K562 (cell line): ENCODE results near the gene IP6K3. TPM values are rescaled to one million over a fixed set of nuclear protein-coding genes. Genes with fewer than 3 reads are reported as not detected.

Experiments used
- ATAC-seq: fragments of 200-7000 bp; cut with Tn5 transposase; 3 replicates; pipeline ENCODE4 v1.9.1; 2020; ENCODE audit warnings: moderate library complexity
- BruUV-seq: library from RNA; stranded (reverse); fragments of 400-500 nt; replicated peaks from 2 replicates; lab custom pipeline; 2021; lab: Mats Ljungman, UMichigan
- CTCF ChIA-PET: fragments of 300-600 bp; formaldehyde crosslinking; extraction: SDS; loops from one replicate; lab custom pipeline; 2021; ENCODE audit warnings: low intra/inter-chr PET ratio; lab: Yijun Ruan, JAX
- POLR2A ChIA-PET: fragments of 300-600, 350-650 bp; sonication (Branson Sonifier 250); formaldehyde crosslinking; extraction: SDS; loops from one replicate; lab custom pipeline; 2021; ENCODE audit warnings: antibody characterized with exemption, inconsistent platforms; lab: Yijun Ruan, JAX
- DNase-seq, 4 experiments: peaks; one replicate each; pipeline versions ENCODE4 v3.0.0 to v3.0.0-alpha.2; 2011 to 2018; ENCODE audit warnings: low spot score in 3 of 4, mixed read lengths in 3 of 4; ENCODE audit errors: extremely low read depth in 1 of 4
- FAIRE-seq: peaks from 2 replicates; lab custom pipeline; 2011; peaks lifted over from hg19 to GRCh38; lab: Jason Lieb, UNC
- H2AFZ ChIP-seq: 2 replicates; pipeline ENCODE4 v1.6.0; 2011; ENCODE audit warnings: low read depth, low read length, control low read depth, inconsistent platforms
- H3K27ac ChIP-seq: fragments of 200-600 bp; 3 replicates; pipeline ENCODE4 v1.8.0; 2011; ENCODE audit warnings: low read depth, mild to moderate bottlenecking, control low read depth, inconsistent platforms, low read length, moderate library complexity, mixed read lengths; ENCODE audit errors: extremely low read depth
- H3K27me3 ChIP-seq, 2 experiments: fragments of 300-600 bp in 1 of 2; 2 replicates in 1 of 2; 3 replicates in 1 of 2; pipeline versions ENCODE4 v1.6.0 to v1.8.0; 2011; ENCODE audit warnings: inconsistent platforms in 2 of 2, low read length in 2 of 2, mild to moderate bottlenecking in 1 of 2, mixed read lengths in 1 of 2, moderate library complexity in 1 of 2; ENCODE audit not compliant: control insufficient read depth in 2 of 2, insufficient read depth in 2 of 2
- H3K36me3 ChIP-seq: fragments of 300-600 bp; 3 replicates; pipeline ENCODE4 v1.8.0; 2011; ENCODE audit warnings: mild to moderate bottlenecking, low read length, inconsistent platforms; ENCODE audit not compliant: control insufficient read depth, insufficient read depth
- H3K4me1 ChIP-seq, 2 experiments: fragments of 200-600 bp in 1 of 2; replicated peaks in 1 of 2; 2 replicates in 1 of 2; 3 replicates in 1 of 2; pipeline versions ENCODE4 v1.5.1 to v1.8.0; 2011; ENCODE audit warnings: inconsistent platforms in 2 of 2, low read length in 2 of 2, mild to moderate bottlenecking in 1 of 2, mixed read lengths in 1 of 2, moderate library complexity in 1 of 2; ENCODE audit not compliant: control insufficient read depth in 2 of 2, insufficient read depth in 2 of 2
- H3K4me2 ChIP-seq: 2 replicates; pipeline ENCODE4 v1.6.1; 2011; ENCODE audit warnings: low read length, control low read depth, inconsistent platforms, mixed read lengths; ENCODE audit not compliant: insufficient read depth
- H3K4me3 ChIP-seq: fragments of 200-600 bp; sonication (generic), shearing (Covaris generic); 2 replicates; pipeline ENCODE4 v1.5.1; 2016; ENCODE audit warnings: control low read depth, inconsistent platforms
- H3K79me2 ChIP-seq: fragments of 200-600 bp; 3 replicates; pipeline ENCODE4 v1.8.0; 2011; ENCODE audit warnings: low read length, inconsistent platforms; ENCODE audit not compliant: control insufficient read depth, insufficient read depth
- H3K9ac ChIP-seq, 2 experiments: 2 replicates each; pipeline versions ENCODE4 v1.6.0 to v1.6.1; 2011; ENCODE audit warnings: low read depth in 2 of 2, low read length in 2 of 2, control low read depth in 1 of 2, inconsistent platforms in 1 of 2, mild to moderate bottlenecking in 1 of 2, mixed read lengths in 1 of 2; ENCODE audit not compliant: insufficient read depth in 1 of 2
- H3K9me1 ChIP-seq: one replicate; pipeline ENCODE4 v1.6.0; 2011; ENCODE audit warnings: inconsistent platforms, mild to moderate bottlenecking, low read length, moderate library complexity; ENCODE audit not compliant: control insufficient read depth, insufficient read depth
- H3K9me3 ChIP-seq: replicated peaks from 2 replicates; pipeline ENCODE4 v1.5.1; 2011; ENCODE audit warnings: low read depth, low read length, inconsistent platforms; ENCODE audit not compliant: control insufficient read depth, insufficient read depth
- H4K20me1 ChIP-seq: replicated peaks from 2 replicates; pipeline ENCODE4 v1.6.1; 2011; ENCODE audit warnings: low read length, inconsistent platforms, mixed read lengths; ENCODE audit not compliant: control insufficient read depth, insufficient read depth
- ARHGAP35 ChIP-seq: fragments of 450-650 bp; IDR thresholded peaks from 2 replicates; pipeline ENCODE4 v1.6.1; 2018; ENCODE audit not compliant: partially characterized antibody
- C11orf30 ChIP-seq: fragments of 450-650 bp; IDR thresholded peaks from 2 replicates; pipeline ENCODE4 v1.6.1; 2016; ENCODE audit warnings: low read depth, mild to moderate bottlenecking
- FOXA3 ChIP-seq, 2 experiments: fragments of 450-650 bp in 1 of 2; sonication (generic) in 1 of 2; formaldehyde crosslinking; IDR thresholded peaks in 1 of 2; conservative IDR thresholded peaks in 1 of 2; 2 replicates each; pipeline versions ENCODE4 v1.4.0 to v1.8.0; 2020 to 2022; ENCODE audit warnings: mild to moderate bottlenecking in 2 of 2, missing genetic modification reagents in 1 of 2
- SREBF2 ChIP-seq: sonication (generic); formaldehyde crosslinking; IDR thresholded peaks from 2 replicates; pipeline ENCODE4 v1.4.0; 2020; ENCODE audit warnings: mild to moderate bottlenecking, missing genetic modification reagents
- USF1 ChIP-seq: sonication (generic); formaldehyde crosslinking; IDR thresholded peaks from 2 replicates; pipeline ENCODE4 v1.9.0; 2022; ENCODE audit warnings: mild to moderate bottlenecking, missing genetic modification reagents
- WGBS: fragments of 100-300 bp; shearing (Covaris generic); methylation state at CpG from one replicate; pipeline ENCODE4 v1.1.6; 2016; ENCODE audit warnings: low coverage, mixed read lengths; ENCODE audit not compliant: insufficient coverage; ENCODE audit errors: missing lambda C conversion rate; 5-methylcytosine and 5-hydroxymethylcytosine counted together
- in situ Hi-C: fragments of 300-500 bp; cut with MboI; formaldehyde crosslinking; loops from 4 replicates; pipeline ENCODE4 v1.15.0; 2018; ENCODE audit warnings: inconsistent platforms, mixed read lengths
- intact Hi-C: fragments of 100-400 bp; cut with micrococcal nuclease; formaldehyde crosslinking; loops from 2 replicates; pipeline ENCODE4 v1.14.2; 2022
- polyA plus RNA-seq, 8 experiments: library from polyadenylated mRNA; depleted of rRNA in 4 of 8; stranded (reverse) in 5 of 8; unstranded in 3 of 8; fragments of >200 nt; fragmentation: Nextera tagmentation in 2 of 8; fragmentation: Illumina TruSeq in 1 of 8; extraction: Ambion mirVana in 2 of 8; extraction: Trizol in 1 of 8; gene quantifications; 2 replicates each; pipeline versions ENCODE4 v1.2.1 to v1.2.3, GENCODE V29; 2011 to 2014; ENCODE audit warnings: inconsistent platforms in 1 of 8, missing spikeins in 1 of 8
- total RNA-seq, 7 experiments: library from RNA; depleted of rRNA in 6 of 7; stranded (reverse); fragments of >200 nt in 6 of 7; fragmentation: Illumina TruSeq in 2 of 7; extraction: Trizol in 2 of 7; gene quantifications; 2 replicates each; pipeline versions ENCODE4 v1.2.1 to v1.2.3, GENCODE V29; 2011 to 2021; ENCODE audit warnings: low replicate concordance in 1 of 7
- TF ChIP-seq, protein P1 (sequence below), 2 experiments: fragments of 450-650 bp in 1 of 2; sonication (generic) in 1 of 2; formaldehyde crosslinking; conservative IDR thresholded peaks; 2 replicates each; pipeline versions ENCODE4 v1.4.0 to v1.8.1; 2020 to 2022; ENCODE audit warnings: mild to moderate bottlenecking in 1 of 2, missing genetic modification reagents in 1 of 2

Gene IP6K3
- total and polyA plus RNA-seq, 9 of the 15 experiments (the other 6 are each of a cell fraction or from before 2014, with no cell fraction given): not detected

DNA sequence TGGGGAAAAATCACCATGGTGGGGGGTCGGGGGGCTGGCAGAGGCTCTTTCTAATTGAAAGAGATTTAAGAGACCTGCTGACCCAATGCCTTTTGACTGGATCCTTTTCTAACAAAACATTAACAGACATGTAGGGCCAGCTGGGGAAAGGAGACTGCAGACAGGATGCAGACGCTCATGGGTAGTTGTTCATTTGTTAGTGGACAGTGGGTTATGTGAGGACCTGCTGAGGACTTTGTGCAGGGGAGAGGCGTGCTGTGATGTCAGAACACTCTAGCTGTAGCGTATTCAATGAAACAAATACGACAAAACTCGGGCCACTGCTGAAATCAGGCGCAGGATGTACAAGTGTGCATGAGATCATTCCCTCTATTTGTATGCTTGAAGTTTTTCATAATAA lies 1.2 kb downstream of the IP6K3 start:
- Histone ChIP-seq H3K79me2 (no peaks in the 10 kb centered on the region), H3K4me3 (no peak overlapping the region), H3K9me3 (no peaks in the 10 kb centered on the region), H3K27ac (no peak overlapping the region), H3K36me3 (no peaks in the 10 kb centered on the region), H3K27me3 (peaks cover 28 to 65% of the 10 kb centered on the region in 2 experiments; a peak in 4 of 5 replicates), H3K9ac (no peak overlapping the region), H3K4me2 (no peak overlapping the region), H2AFZ (no peak overlapping the region), H3K4me1 (peaks cover 3 to 11% of the 10 kb centered on the region in 2 experiments; a peak in 2 of 5 replicates), H4K20me1 (peaks cover 15% of the 10 kb centered on the region; the same call in 1 of the 2 replicates), H3K9me1 (peaks cover 2% of the 10 kb centered on the region)
- POLR2A ChIA-PET: interaction anchor here (0.7 to 1.1 kb wide), 4 partner anchors 14 to 728 kb away, joined by 3 to 5 read pairs (median 4); partner anchors contain the start of gene UQCC2
- DNase-seq (no peak), ATAC-seq (no peak), FAIRE-seq (no peak)
- CTCF ChIA-PET: interaction anchor here (0.6 kb wide), 1 partner anchor 1399 kb away, joined by 7 read pairs; no protein-coding TSS in a partner anchor
- in situ Hi-C loops: no loop called here
- 14% methylated on average over 7 of the region's 7 CpGs for WGBS
- no TSS peak for BruUV-seq
- intact Hi-C loops: no loop called here
- TF ChIP-seq C11orf30: no peak
- TF ChIP-seq USF1 (CRISPR knock-in tag): no peak
- TF ChIP-seq, protein P1, sequence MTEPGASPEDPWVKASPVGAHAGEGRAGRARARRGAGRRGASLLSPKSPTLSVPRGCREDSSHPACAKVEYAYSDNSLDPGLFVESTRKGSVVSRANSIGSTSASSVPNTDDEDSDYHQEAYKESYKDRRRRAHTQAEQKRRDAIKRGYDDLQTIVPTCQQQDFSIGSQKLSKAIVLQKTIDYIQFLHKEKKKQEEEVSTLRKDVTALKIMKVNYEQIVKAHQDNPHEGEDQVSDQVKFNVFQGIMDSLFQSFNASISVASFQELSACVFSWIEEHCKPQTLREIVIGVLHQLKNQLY (CRISPR knock-in tag; conservative IDR thresholded peaks at IDR 0.05): no peak
- TF ChIP-seq FOXA3 (CRISPR knock-in tag; conservative IDR thresholded peaks at IDR 0.05 in 1 of 2, IDR thresholded peaks at IDR 0.05 in 1 of 2): no peak
- no peak for TF ChIP-seq ARHGAP35
- no peak for TF ChIP-seq SREBF2
